Activated T-cell treated with anti-CD3 and anti-CD28 coated beads, Interleukin-2, amount 50 U/mL, for 24 hours (primary cell): ENCODE measurements around the gene BET1.

Source experiments
- DNase-seq: peaks from one replicate; pipeline ENCODE4 v3.0.0-alpha.2; 2020
- H3K27ac Mint-ChIP-seq: 2 replicates; pipeline ENCODE4 v1.8.0; 2020; ENCODE audit warnings: mild to moderate bottlenecking, mixed read lengths
- H3K27me3 Mint-ChIP-seq: 2 replicates; pipeline ENCODE4 v1.8.0; 2020; ENCODE audit warnings: mixed read lengths
- H3K36me3 Mint-ChIP-seq: 2 replicates; pipeline ENCODE4 v1.8.0; 2020; ENCODE audit warnings: low read depth, mixed read lengths
- H3K4me1 Mint-ChIP-seq: 2 replicates; pipeline ENCODE4 v1.8.0; 2020; ENCODE audit warnings: low read depth, mixed read lengths
- H3K4me3 Mint-ChIP-seq: 2 replicates; pipeline ENCODE4 v1.8.0; 2020; ENCODE audit warnings: mild to moderate bottlenecking, moderate library complexity, mixed read lengths
- H3K9me3 Mint-ChIP-seq: 2 replicates; pipeline ENCODE4 v1.8.0; 2020; ENCODE audit warnings: mixed read lengths

Gene BET1

GRCh38 chr7:93958216-93958615, 45.9 kb downstream of the BET1 start:
- Mint-ChIP-seq H3K4me1 (no peaks in the 10 kb centered on the region), H3K4me3 (no peak overlapping the region), H3K27ac (no peak overlapping the region), H3K36me3 (no peaks in the 10 kb centered on the region), H3K27me3 (no peaks in the 10 kb centered on the region), H3K9me3 (no peaks in the 10 kb centered on the region)
- no peak for DNase-seq

- Mint-ChIP-seq H3K4me3 (no peak overlapping the region), H3K4me1 (no peaks in the 10 kb centered on the region), H3K36me3 (no peaks in the 10 kb centered on the region), H3K9me3 (no peaks in the 10 kb centered on the region), H3K27ac (no peak overlapping the region), H3K27me3 (no peaks in the 10 kb centered on the region)
- no peak for DNase-seq
Observed at GRCh38 chr7:93957767-93958166, 46.4 kb downstream of the BET1 start.

GRCh38 chr7:93955304-93955703, 48.9 kb downstream of the BET1 start:
- no peaks in the 10 kb centered on the region for H3K9me3 Mint-ChIP-seq
- no peak overlapping the region for H3K4me3 Mint-ChIP-seq
- no peaks in the 10 kb centered on the region for H3K36me3 Mint-ChIP-seq
- H3K27ac Mint-ChIP-seq: no peak overlapping the region
- no peaks in the 10 kb centered on the region for H3K27me3 Mint-ChIP-seq
- DNase-seq: no peak
- H3K4me1 Mint-ChIP-seq: no peaks in the 10 kb centered on the region

- H3K9me3 Mint-ChIP-seq: no peaks in the 10 kb centered on the region
- no peaks in the 10 kb centered on the region for H3K4me1 Mint-ChIP-seq
- H3K27me3 Mint-ChIP-seq: no peaks in the 10 kb centered on the region
- H3K36me3 Mint-ChIP-seq: no peaks in the 10 kb centered on the region
- no peak for DNase-seq
- no peak overlapping the region for H3K4me3 Mint-ChIP-seq
- H3K27ac Mint-ChIP-seq: no peak overlapping the region
Observed at GRCh38 chr7:93949423-93949822, 54.7 kb downstream of the BET1 start.

- Mint-ChIP-seq H3K27me3 (no peaks in the 10 kb centered on the region), H3K27ac (no peak overlapping the region), H3K36me3 (no peaks in the 10 kb centered on the region), H3K4me1 (no peaks in the 10 kb centered on the region), H3K4me3 (no peak overlapping the region), H3K9me3 (no peaks in the 10 kb centered on the region)
- no peak for DNase-seq
Observed at GRCh38 chr7:93948873-93949272, 55.3 kb downstream of the BET1 start.

GRCh38 chr7:93948106-93948505, 56.0 kb downstream of the BET1 start:
- Mint-ChIP-seq H3K4me1 (no peaks in the 10 kb centered on the region), H3K4me3 (no peak overlapping the region), H3K36me3 (no peaks in the 10 kb centered on the region), H3K27me3 (no peaks in the 10 kb centered on the region), H3K27ac (no peak overlapping the region), H3K9me3 (no peaks in the 10 kb centered on the region)
- DNase-seq: no peak

GRCh38 chr7:93945756-93946535, 58.2 kb downstream of the BET1 start:
- H3K4me1 Mint-ChIP-seq: no peaks in the 10 kb centered on the region
- no peaks in the 10 kb centered on the region for H3K27me3 Mint-ChIP-seq
- no peaks in the 10 kb centered on the region for H3K9me3 Mint-ChIP-seq
- H3K36me3 Mint-ChIP-seq: no peaks in the 10 kb centered on the region
- no peak overlapping the region for H3K4me3 Mint-ChIP-seq
- DNase-seq: no peak
- no peak overlapping the region for H3K27ac Mint-ChIP-seq

GRCh38 chr7:93945083-93945482, 59.1 kb downstream of the BET1 start:
- no peak overlapping the region for H3K4me3 Mint-ChIP-seq
- H3K27ac Mint-ChIP-seq: no peak overlapping the region
- H3K36me3 Mint-ChIP-seq: no peaks in the 10 kb centered on the region
- H3K27me3 Mint-ChIP-seq: peaks cover 2% of the 10 kb centered on the region
- H3K4me1 Mint-ChIP-seq: no peaks in the 10 kb centered on the region
- DNase-seq: no peak
- H3K9me3 Mint-ChIP-seq: no peaks in the 10 kb centered on the region

- DNase-seq: no peak
- Mint-ChIP-seq H3K27me3 (peaks cover 6% of the 10 kb centered on the region), H3K4me1 (no peaks in the 10 kb centered on the region), H3K36me3 (no peaks in the 10 kb centered on the region), H3K4me3 (no peak overlapping the region), H3K27ac (no peak overlapping the region), H3K9me3 (no peaks in the 10 kb centered on the region)
Observed at GRCh38 chr7:93944673-93945072, 59.5 kb downstream of the BET1 start.

GRCh38 chr7:93943816-93944540, 60.2 kb downstream of the BET1 start:
- Mint-ChIP-seq H3K36me3 (no peaks in the 10 kb centered on the region), H3K4me3 (no peak overlapping the region), H3K9me3 (no peaks in the 10 kb centered on the region), H3K4me1 (no peaks in the 10 kb centered on the region), H3K27ac (no peak overlapping the region), H3K27me3 (peaks cover 7% of the 10 kb centered on the region)
- DNase-seq: no peak
